Mononuclear cell (primary cell): ENCODE results near the gene PPP1R14C. TPM values are rescaled to one million over a fixed set of nuclear protein-coding genes. Genes with fewer than 3 reads are reported as not detected.
"Not testable (repeated sequence)": the region's sequence is repeated elsewhere in the genome, so short reads cannot be mapped to it uniquely, and the experiment has no call there.

ENCODE experiments used
- H3K27me3 ChIP-seq: 2 replicates; pipeline ENCODE4 v1.6.0; 2011; ENCODE audit warnings: low read length, control low read depth; ENCODE audit not compliant: insufficient read depth
- H3K4me1 ChIP-seq: 2 replicates; pipeline ENCODE4 v1.5.1; 2011; ENCODE audit warnings: mild to moderate bottlenecking, low read length, control low read depth; ENCODE audit not compliant: insufficient read depth
- H3K4me3 ChIP-seq: 2 replicates; pipeline ENCODE4 v1.5.1; 2011; ENCODE audit warnings: mild to moderate bottlenecking, low read length, moderate library complexity
- H3K9me3 ChIP-seq: 2 replicates; pipeline ENCODE4 v1.5.1; 2011; ENCODE audit warnings: low read depth, mild to moderate bottlenecking, control low read depth, low read length
- total RNA-seq: library from RNA; depleted of rRNA; stranded (reverse); fragments of >200 nt; gene quantifications from one replicate; pipeline ENCODE4 v1.2.3, GENCODE V29; 2012

The PPP1R14C gene
- total RNA-seq, 1 donor = 0.21 TPM

DNA sequence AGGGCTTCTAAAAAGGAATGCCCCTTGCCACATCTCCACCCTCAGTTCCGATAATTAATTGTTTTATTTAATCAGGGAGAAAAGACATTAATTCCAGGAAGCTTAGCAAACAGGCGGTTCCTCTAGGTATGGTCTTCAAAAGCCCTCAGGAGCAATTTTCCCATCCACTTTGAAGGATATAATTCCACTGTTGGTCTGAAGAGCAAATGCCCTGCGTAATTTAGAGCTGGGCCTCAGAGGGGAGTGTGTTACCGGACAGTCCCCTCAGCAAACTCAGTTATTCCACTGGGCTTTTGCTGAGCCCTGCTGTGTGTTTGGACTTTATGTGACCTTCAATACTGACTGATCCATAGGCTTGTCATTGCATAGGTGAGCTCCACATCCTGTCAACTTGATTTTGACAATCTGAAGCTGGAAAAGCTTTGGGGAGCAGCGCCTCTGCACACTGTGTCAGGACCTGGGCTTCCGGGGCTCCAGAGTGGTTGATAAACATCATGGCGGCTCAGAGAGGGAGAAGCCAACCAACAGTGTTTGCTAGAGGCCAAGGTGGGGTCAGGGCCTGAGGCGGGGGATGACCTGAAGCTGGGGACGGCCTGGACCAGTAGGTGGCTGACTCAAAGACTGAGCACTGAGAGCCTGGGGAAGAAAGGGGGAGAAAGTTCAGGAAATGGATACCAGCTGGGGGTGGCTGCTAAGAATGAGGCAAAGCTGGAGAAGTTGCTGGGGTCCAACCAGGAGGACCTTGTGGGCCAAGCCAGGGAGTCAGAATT is 43.5 kb downstream of the PPP1R14C start:
- Histone ChIP-seq H3K4me1 (peaks cover 7% of the 10 kb centered on the region), H3K9me3 (no peaks in the 10 kb centered on the region), H3K4me3 (no peak overlapping the region), H3K27me3 (no peaks in the 10 kb centered on the region)

DNA sequence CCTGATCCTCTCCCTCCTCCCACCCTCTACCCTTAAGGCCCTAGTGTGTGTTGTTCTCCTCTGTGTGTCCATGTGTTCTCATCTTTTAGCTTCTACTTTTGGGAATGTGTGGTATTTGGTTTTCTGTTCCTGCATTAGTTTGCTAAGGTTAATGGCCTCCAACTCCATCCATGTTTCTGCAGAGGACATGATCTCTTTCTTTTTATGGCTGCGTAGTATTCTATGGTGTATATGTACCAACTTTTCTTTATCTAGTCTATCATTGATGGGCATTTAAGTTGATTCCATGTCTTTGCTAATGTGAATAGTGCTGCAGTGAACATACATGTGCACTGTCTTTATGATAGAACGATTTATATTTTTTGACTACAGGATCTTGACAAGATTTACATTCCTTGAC is 44.6 kb downstream of the PPP1R14C start:
- H3K27me3 ChIP-seq, H3K4me3 ChIP-seq, H3K9me3 ChIP-seq, H3K4me1 ChIP-seq: not testable (repeated sequence)

DNA sequence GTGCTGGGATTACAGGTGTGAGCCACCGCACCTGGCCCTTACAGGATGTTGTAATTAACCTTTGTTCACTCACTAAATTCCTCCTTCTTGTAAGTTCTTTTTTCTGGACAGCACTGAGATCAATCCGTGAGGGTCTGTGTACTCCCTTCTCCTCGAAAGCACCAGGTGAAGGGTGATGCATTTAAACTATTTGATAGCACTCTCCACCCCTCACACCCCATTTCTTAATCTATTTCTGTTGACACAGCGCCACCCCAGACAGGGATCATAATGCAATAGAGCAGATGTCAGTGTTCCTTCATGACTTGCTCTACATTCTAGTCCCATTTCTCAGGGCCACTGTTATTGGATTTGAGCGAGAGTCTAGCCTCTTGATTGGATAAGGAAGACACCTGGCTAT is 46.3 kb downstream of the PPP1R14C start:
- H3K27me3 ChIP-seq = no peaks in the 10 kb centered on the region
- no peaks in the 10 kb centered on the region for H3K9me3 ChIP-seq
- H3K4me1 ChIP-seq = peaks cover 7% of the 10 kb centered on the region
- H3K4me3 ChIP-seq = no peak overlapping the region

DNA sequence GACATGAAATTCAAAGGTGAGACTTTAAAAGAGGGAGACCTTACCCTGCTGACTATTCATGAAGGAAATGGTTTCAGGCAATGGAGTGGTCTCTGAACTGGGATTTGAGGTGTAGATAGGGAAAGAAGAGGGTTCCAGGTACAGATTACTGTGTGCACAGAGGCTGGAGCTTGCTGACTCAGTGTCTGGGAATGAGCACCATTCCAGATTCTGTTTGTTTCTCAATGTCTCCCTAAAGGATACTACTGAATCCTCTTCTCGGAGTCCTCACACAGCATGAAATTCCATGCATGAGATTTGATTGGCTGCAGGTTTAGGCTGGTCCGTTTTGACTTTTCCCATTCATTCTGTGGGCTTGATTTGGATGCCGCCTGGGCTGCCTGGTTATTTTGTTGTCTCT is 49.0 kb downstream of the PPP1R14C start:
- H3K9me3 ChIP-seq = no peaks in the 10 kb centered on the region
- no peak overlapping the region for H3K4me3 ChIP-seq
- no peaks in the 10 kb centered on the region for H3K4me1 ChIP-seq
- no peaks in the 10 kb centered on the region for H3K27me3 ChIP-seq

DNA sequence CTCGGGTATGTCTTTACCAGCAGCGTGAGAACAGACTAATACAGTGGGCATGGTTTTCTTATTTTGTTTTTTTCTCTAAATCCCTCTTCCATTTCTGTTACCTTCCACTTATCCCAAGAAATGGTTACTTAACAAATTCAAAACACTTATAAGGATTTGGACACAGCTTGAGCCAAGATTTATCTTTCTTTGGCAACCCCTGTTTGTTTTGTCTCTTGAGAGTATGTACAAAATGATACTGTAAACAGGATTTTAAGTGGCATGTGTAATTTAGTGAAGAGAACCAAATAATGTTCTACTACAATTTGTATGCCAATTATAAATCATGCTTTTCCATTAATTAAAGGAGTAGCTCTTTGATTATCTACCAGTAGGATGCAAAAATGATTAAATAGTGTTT is 51.4 kb downstream of the PPP1R14C start:
- Histone ChIP-seq H3K9me3 (no peaks in the 10 kb centered on the region), H3K4me3 (no peak overlapping the region), H3K27me3 (no peaks in the 10 kb centered on the region), H3K4me1 (no peaks in the 10 kb centered on the region)

DNA sequence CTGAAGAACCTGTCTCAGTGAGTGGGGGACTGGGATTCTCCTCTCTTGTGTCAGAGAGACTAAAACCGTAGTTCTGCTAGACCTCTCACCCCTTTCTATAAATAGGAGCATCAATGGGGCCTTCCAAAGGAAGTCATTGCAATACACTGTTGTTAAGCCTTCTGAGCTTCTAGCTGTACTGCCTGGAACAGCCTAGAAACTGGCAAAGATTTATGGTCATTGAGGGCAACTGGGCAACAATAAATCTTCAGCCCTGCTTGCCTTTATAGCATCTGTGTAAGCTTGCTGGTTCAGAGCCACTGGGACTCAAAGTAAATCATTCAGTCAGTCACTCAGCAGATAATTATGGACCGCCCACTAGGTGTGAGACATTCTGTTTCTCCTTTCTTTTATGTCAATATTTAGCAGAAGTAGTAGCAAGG is 53.2 kb downstream of the PPP1R14C start:
- H3K9me3 ChIP-seq = no peaks in the 10 kb centered on the region
- no peaks in the 10 kb centered on the region for H3K27me3 ChIP-seq
- H3K4me1 ChIP-seq = no peaks in the 10 kb centered on the region
- no peak overlapping the region for H3K4me3 ChIP-seq

DNA sequence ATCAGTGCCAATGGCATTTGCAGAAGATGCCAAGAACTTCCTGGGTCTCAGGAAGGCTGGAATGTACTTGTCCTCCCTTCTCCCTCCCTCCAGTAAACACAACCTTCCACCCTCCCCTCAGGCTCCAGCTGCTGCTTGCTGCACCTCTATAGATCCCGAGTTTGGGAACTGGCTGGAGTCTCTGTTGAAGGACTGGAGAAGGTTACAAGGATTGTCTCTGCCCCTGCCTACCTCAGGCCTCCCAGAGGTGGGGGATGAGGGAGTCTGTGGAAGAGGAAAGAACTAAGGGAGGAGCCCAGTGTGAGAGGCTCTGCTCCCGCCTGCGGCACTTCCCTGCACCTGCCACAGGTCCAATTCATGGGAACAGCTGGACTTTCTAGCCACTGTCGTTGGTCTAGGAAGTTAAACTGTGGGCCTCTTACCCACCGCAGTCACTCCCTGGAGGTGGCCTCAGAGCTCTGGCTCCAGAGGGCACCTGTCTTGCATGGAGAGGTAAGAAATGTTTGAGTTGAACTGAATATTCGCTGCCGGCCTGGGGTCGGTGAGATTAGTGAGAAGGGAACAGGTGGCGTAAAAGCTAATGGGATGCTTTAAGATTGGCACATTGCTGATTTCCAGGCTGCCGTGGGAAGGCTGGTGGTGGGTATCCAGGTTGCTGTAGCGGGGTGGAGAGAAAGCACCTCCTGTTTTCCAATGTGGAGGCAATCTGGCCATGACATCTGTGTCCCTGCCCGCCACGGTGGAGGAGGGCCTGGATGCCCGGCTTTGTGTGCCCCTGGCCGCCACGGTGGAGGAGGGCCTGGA is 54.3 kb downstream of the PPP1R14C start:
- Histone ChIP-seq H3K9me3 (no peaks in the 10 kb centered on the region), H3K4me1 (no peaks in the 10 kb centered on the region), H3K4me3 (no peak overlapping the region), H3K27me3 (no peaks in the 10 kb centered on the region)

DNA sequence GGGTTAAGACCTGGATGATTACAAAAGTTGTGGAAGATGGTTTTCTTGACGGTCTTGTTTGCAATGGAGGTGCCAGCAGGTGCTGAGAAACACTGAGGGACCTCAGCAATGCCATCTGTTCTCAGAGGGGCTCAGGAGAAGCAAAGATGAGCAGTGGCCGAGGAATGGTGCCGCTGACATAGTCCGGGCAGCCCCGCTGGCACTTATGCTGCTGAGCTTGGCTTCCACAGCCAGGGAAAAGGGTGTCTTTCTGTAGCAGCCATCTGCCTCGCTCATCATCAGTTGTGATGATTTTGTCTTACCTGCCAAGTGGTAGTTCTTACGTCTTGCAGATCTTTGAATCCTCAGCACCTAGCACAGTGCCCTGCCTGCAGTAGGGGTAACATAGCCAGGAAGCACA is 55.7 kb downstream of the PPP1R14C start:
- Histone ChIP-seq H3K4me1 (no peaks in the 10 kb centered on the region), H3K9me3 (no peaks in the 10 kb centered on the region), H3K4me3 (no peak overlapping the region), H3K27me3 (no peaks in the 10 kb centered on the region)

DNA sequence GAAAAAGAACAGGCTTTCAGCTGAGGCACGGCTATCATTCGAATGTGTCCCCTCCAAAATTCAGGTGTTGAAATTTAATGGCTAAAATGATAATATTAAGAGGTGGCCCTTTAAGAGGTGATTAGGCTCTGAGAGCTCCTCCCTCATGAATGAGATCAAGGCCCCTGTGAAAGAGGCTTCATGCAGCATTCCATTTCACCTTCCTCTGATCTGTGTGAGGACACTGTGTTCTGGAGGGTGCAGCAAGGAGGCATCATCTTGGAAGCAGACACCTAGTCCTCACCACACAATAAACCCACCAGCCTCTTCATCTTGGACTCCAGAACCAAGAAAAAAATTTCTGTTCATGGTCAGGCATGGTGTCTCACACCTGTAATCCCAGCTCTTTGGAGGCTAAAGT is 56.4 kb downstream of the PPP1R14C start:
- Histone ChIP-seq H3K9me3 (no peaks in the 10 kb centered on the region), H3K27me3 (no peaks in the 10 kb centered on the region), H3K4me1 (no peaks in the 10 kb centered on the region), H3K4me3 (no peak overlapping the region)

DNA sequence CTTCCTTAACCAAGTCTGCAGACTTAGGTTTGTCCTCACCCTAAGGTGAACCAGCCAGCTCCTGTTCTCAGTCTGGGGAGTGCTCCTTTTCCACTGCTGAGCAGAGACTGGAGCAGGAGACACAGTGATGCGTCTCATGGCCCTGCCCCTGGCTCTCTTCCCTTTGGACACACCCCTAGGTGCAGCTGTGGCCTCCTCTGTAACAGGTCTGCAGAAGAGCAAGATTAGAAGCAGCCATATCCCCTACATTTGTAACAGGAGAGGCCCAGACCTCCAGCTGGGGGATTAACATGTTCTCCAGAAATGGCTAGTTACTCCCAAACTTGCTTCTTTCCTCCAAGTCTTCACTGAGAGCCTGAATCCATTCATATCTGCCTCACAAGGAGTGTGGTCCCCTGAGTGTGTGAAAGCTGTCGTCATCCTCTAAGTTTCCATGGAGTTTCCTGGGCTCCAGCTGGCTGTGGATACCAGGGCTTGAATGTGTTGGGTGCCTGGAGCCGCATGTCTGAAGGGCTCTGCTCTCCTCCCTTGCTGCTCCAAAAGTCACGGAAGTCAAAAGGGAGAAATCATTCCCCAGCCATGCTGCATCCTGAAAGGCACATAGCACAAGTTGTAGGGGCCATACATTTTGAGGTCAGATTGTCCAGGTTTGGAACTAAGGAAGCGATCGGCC is 57.7 kb downstream of the PPP1R14C start:
- Histone ChIP-seq H3K4me3 (no peak overlapping the region), H3K4me1 (no peaks in the 10 kb centered on the region), H3K9me3 (no peaks in the 10 kb centered on the region), H3K27me3 (no peaks in the 10 kb centered on the region)

DNA sequence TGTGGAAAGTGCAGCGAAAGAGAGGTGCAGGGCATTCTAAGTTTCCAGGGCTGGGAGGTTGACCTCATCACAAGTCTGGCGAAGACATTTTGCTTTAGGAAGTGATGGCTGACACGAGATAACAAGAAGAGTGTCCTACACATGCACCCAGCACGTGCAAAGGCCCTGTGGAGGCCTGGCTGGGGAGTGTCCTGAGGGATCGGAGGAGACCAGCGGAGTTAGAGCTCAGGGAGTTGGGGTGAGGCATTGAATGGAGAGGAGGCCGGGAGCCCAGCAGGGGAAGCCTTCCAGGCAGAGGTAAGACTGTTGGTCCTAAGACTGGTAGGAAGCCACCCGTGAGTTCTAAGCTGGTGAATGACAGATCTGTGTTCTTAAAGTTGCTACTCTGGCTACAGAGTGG is 58.4 kb downstream of the PPP1R14C start:
- no peaks in the 10 kb centered on the region for H3K4me1 ChIP-seq
- no peaks in the 10 kb centered on the region for H3K9me3 ChIP-seq
- no peak overlapping the region for H3K4me3 ChIP-seq
- no peaks in the 10 kb centered on the region for H3K27me3 ChIP-seq

DNA sequence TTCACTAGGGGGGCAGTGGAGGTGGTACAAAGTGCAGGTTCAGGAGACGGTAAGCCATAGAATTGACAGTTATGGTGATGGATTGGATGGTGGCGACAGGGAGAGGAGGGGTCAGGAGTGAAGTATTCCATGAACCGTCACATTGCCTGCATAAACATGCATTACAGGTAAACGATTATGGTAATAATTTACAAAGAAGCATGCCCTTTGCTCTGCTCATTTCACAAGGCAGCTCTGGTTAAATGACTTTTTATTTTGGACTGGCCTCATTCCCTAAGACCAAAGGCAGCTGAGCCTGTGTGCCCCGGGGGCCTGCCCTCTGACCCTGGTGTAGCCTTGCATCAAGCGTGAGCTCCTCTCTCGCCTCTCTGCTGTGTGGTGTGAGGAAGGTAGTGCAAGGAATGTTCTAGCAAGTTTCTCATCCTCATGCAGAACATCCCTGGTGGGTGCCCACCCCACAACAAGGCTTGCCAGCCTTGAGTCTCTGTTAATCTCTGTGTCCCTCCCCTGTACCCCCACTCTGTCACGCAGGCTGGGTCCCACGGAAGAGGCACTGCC is 59.0 kb downstream of the PPP1R14C start:
- no peaks in the 10 kb centered on the region for H3K4me1 ChIP-seq

DNA sequence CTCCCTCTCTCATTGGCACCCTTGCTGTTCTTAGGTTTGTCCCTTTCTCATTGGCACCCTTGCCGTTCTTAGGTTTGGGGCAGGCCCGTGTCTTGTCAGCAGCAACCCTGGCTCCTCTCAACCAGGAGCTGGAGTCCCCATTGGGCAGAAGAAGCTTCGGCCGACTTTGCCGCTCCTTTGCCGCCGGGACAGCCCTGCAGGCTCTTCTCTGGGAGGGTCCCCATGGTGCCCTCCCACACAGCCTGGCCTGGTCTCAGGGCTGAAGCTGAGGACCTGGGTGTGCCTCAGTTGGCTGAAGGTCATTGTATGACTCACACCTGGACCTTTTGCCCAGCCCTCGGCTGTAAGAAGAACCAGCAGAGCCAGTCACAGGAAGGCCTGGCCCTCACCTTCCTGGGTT is 59.6 kb downstream of the PPP1R14C start:
- no peak overlapping the region for H3K4me3 ChIP-seq
- no peaks in the 10 kb centered on the region for H3K27me3 ChIP-seq
- H3K9me3 ChIP-seq = no peaks in the 10 kb centered on the region
- H3K4me1 ChIP-seq = no peaks in the 10 kb centered on the region

More for the DNA sequence above, 59.0 kb downstream of the PPP1R14C start:
- no peaks in the 10 kb centered on the region for H3K27me3 ChIP-seq
- no peak overlapping the region for H3K4me3 ChIP-seq
- H3K9me3 ChIP-seq = no peaks in the 10 kb centered on the region

DNA sequence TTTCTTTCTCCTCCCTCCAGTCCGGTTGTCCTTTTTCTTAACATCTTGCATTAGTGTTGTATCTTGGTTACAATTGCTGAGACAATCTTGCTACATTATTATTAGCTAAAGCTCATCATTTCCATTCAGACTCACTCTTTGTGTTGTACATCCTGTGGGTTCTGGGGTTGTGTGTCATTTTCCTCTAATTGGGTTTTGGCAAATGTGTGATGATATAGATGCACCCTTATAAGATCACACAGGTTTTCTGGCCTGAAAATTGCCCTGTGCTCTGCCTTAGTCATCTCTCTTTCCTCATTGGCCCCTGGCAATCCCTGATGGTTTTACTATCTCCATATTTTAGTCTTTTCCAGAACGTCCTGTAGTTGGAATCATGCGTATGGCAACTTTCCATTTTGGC is 60.1 kb downstream of the PPP1R14C start:
- no peaks in the 10 kb centered on the region for H3K4me1 ChIP-seq
- H3K27me3 ChIP-seq = no peaks in the 10 kb centered on the region
- no peak overlapping the region for H3K4me3 ChIP-seq
- no peaks in the 10 kb centered on the region for H3K9me3 ChIP-seq

DNA sequence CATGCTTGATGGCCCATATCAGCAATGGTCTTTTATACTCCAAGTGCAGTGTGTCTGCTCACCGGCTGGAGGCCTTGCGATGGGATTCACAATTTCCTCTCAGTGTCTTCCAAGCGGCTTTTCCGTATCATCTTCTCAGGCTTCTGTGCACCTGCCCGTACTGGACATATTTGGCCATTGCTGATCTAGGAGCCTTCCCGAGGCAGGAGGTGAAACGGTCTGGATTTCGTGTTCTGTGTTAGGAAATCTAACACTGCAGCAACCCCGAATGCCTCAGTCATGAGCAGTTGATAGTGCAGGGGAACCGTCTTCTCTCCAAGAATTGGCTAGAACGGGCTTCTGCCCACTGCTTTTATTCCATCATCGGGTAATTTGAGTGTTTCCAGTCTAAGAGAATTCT is 60.5 kb downstream of the PPP1R14C start:
- H3K4me1 ChIP-seq = no peaks in the 10 kb centered on the region
- no peaks in the 10 kb centered on the region for H3K9me3 ChIP-seq
- H3K4me3 ChIP-seq = no peak overlapping the region
- H3K27me3 ChIP-seq = no peaks in the 10 kb centered on the region
